ENCODE measurements around the gene CD7.
A peak's percentile ranks its signal among the peaks of the same experiment; 100 is the strongest.

Gene CD7

GRCh38 chr17:82296511-82297279 is 20.7 kb downstream of the CD7 start:
- H3K4me3 ChIP-seq (ENCODE audit: low read depth, low read length): no peak overlapping the region
- no peak for TF ChIP-seq CTCF (IDR thresholded peaks at IDR 0.05; ENCODE audit: low read depth, low read length)

GRCh38 chr17:82295472-82295814 is 22.0 kb downstream of the CD7 start:
- H3K4me3 ChIP-seq (ENCODE audit: low read depth, low read length): no peak overlapping the region
- TF ChIP-seq CTCF (IDR thresholded peaks at IDR 0.05; ENCODE audit: low read depth, low read length): no peak

GRCh38 chr17:82294064-82294773 is 23.2 kb downstream of the CD7 start:
- TF ChIP-seq CTCF (IDR thresholded peaks at IDR 0.05; ENCODE audit: low read depth, low read length): no peak
- H3K4me3 ChIP-seq (ENCODE audit: low read depth, low read length): peak overlapping the region; percentile 50

GRCh38 chr17:82292251-82293154 is 24.9 kb downstream of the CD7 start:
- no peak for TF ChIP-seq CTCF (IDR thresholded peaks at IDR 0.05; ENCODE audit: low read depth, low read length)
- peak overlapping the region; percentile 72 for H3K4me3 ChIP-seq (ENCODE audit: low read depth, low read length)

- TF ChIP-seq CTCF (IDR thresholded peaks at IDR 0.05; ENCODE audit: low read depth, low read length): no peak
- H3K4me3 ChIP-seq (ENCODE audit: low read depth, low read length): peak overlapping the region; percentile 72
Observed at GRCh38 chr17:82291582-82292250, 25.7 kb downstream of the CD7 start.

GRCh38 chr17:82287868-82288801 is 29.3 kb downstream of the CD7 start:
- TF ChIP-seq CTCF (IDR thresholded peaks at IDR 0.05; ENCODE audit: low read depth, low read length): no peak
- no peak overlapping the region; the same call in 1 of the 2 replicates for H3K4me3 ChIP-seq (ENCODE audit: low read depth, low read length)
